Adrenal gland (tissue), 5 donors: ENCODE data around the gene FAM20C.

Source experiments
- POLR2A ChIP-seq, 2 donors: fragments of 450-650 bp; IDR thresholded peaks; one replicate each; pipeline ENCODE4 v1.6.1; 2017; ENCODE audit warnings: antibody characterized with exemption in 2 of 2, mild to moderate bottlenecking in 2 of 2, moderate library complexity in 1 of 2
- TF ChIP-seq, protein P1 (sequence below), 6 experiments: fragments of 450-650 bp in 4 of 6; fragments of 200-600 bp in 2 of 6; sonication (generic) in 1 of 6; IDR thresholded peaks; 1 replicate in 5 of 6; 2 replicates in 1 of 6; pipeline versions ENCODE4 v1.5.1 to v1.8.0; 2016 to 2021; ENCODE audit warnings: antibody characterized with exemption in 6 of 6, mild to moderate bottlenecking in 2 of 6, moderate library complexity in 1 of 6
- donor health status: DM: no; HTN: no; CAD: no.

DNA sequence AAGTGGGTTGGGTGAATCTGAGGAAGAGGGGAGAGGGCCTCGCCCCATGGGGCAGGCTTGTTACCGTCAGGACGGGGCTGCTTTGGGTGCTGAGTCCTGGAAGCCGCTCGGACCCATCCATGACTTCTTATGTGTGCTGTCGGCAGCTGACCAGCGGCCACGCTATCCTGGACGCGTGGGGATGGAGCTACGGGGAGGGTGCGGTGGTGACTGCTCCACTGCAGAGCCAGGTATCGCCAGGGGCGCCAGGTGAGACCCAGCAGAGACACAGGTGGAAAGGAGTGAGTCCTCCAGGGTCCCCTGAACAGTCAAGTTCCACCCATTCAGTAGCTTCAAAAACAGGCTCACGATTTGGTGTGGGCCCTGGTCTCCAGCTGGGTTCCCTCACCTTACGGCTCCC, 10.6 kb upstream of the FAM20C start:
- TF ChIP-seq, protein P1, sequence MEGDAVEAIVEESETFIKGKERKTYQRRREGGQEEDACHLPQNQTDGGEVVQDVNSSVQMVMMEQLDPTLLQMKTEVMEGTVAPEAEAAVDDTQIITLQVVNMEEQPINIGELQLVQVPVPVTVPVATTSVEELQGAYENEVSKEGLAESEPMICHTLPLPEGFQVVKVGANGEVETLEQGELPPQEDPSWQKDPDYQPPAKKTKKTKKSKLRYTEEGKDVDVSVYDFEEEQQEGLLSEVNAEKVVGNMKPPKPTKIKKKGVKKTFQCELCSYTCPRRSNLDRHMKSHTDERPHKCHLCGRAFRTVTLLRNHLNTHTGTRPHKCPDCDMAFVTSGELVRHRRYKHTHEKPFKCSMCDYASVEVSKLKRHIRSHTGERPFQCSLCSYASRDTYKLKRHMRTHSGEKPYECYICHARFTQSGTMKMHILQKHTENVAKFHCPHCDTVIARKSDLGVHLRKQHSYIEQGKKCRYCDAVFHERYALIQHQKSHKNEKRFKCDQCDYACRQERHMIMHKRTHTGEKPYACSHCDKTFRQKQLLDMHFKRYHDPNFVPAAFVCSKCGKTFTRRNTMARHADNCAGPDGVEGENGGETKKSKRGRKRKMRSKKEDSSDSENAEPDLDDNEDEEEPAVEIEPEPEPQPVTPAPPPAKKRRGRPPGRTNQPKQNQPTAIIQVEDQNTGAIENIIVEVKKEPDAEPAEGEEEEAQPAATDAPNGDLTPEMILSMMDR (IDR thresholded peaks at IDR 0.05), result no peak
- no peak for TF ChIP-seq POLR2A (IDR thresholded peaks at IDR 0.05)
